Lower leg skin (tissue), 3 donors: ENCODE data around the gene COL15A1.

Experiments
- CTCF ChIP-seq, 3 donors: fragments of 450-650 bp; IDR thresholded peaks; one replicate each; pipeline ENCODE4 v1.5.1; 2016; ENCODE audit warnings: antibody characterized with exemption in 3 of 3, mild to moderate bottlenecking in 3 of 3, moderate library complexity in 2 of 3
- POLR2A ChIP-seq, 2 donors: fragments of 450-650 bp; IDR thresholded peaks; one replicate each; pipeline ENCODE4 v1.6.1; 2016 to 2017; ENCODE audit warnings: antibody characterized with exemption in 2 of 2, mild to moderate bottlenecking in 1 of 2, moderate library complexity in 1 of 2

- TF ChIP-seq POLR2A (IDR thresholded peaks at IDR 0.05) (no peak), CTCF (IDR thresholded peaks at IDR 0.05) (no peak)
Observed at GRCh38 chr9:99038484-99038820, 94.7 kb downstream of the COL15A1 start.
